HL-60 (cell line): Measurements from ENCODE around the gene ATP6V1F.
A peak's percentile ranks its signal among the peaks of the same experiment; 100 is the strongest.

Experiments
- DNase-seq, 2 experiments: peaks; one replicate each; pipeline ENCODE4 v3.0.0-alpha.2; 2010 to 2020; ENCODE audit warnings: low read depth in 1 of 2, low spot score in 1 of 2
- H3K27ac ChIP-seq: fragments of 250-450 bp; sonication (Bioruptor Pico); replicated peaks from 2 replicates; pipeline ENCODE4 v1.5.1; 2020; ENCODE audit warnings: mild to moderate bottlenecking, moderate library complexity
- H3K27me3 ChIP-seq: fragments of 250-450 bp; sonication (Bioruptor Pico); 2 replicates; pipeline ENCODE4 v1.5.1; 2021; ENCODE audit warnings: mild to moderate bottlenecking, moderate library complexity; ENCODE audit not compliant: insufficient read depth, poor library complexity, severe bottlenecking
- H3K4me3 ChIP-seq: replicated peaks from 2 replicates; pipeline ENCODE4 v1.5.1; 2011; ENCODE audit warnings: mild to moderate bottlenecking, control low read depth, low read length; ENCODE audit not compliant: insufficient read depth
- CTCF ChIP-seq: IDR thresholded peaks from one replicate; pipeline ENCODE4 v1.5.1; 2011; ENCODE audit warnings: low read length, control low read depth, inconsistent platforms; ENCODE audit not compliant: insufficient read depth
- GABPA ChIP-seq: IDR thresholded peaks from 2 replicates; pipeline ENCODE4 v1.6.1; 2012; ENCODE audit warnings: low read depth
- POLR2AphosphoS5 ChIP-seq: IDR thresholded peaks from 2 replicates; pipeline ENCODE4 v1.6.1; 2012; ENCODE audit warnings: low read depth
- REST ChIP-seq: IDR thresholded peaks from 2 replicates; pipeline ENCODE4 v1.6.1; 2012; ENCODE audit warnings: low read depth; ENCODE audit not compliant: insufficient replicate concordance
- SPI1 ChIP-seq: IDR thresholded peaks from 2 replicates; pipeline ENCODE4 v1.6.1; 2012; ENCODE audit warnings: low read depth, mild to moderate bottlenecking, borderline replicate concordance

The ATP6V1F gene

GRCh38 chr7:128904381-128905197 lies 41.9 kb downstream of the ATP6V1F start:
- H3K4me3 ChIP-seq = no peak overlapping the region
- TF ChIP-seq REST (no peak), CTCF (peak; percentile 57)
- H3K27me3 ChIP-seq = peaks cover 2% of the 10 kb centered on the region
- no peak overlapping the region for H3K27ac ChIP-seq
- peak in 1 of 2 experiments; percentile 49 for DNase-seq

GRCh38 chr7:128906001-128906765 lies 43.5 kb downstream of the ATP6V1F start:
- peaks cover 4% of the 10 kb centered on the region for H3K27me3 ChIP-seq
- DNase-seq = no peak
- no peak overlapping the region for H3K27ac ChIP-seq
- H3K4me3 ChIP-seq = no peak overlapping the region
- TF ChIP-seq SPI1 (no peak), GABPA (no peak), POLR2AphosphoS5 (no peak), CTCF (no peak), REST (no peak)

- no peak for DNase-seq
- TF ChIP-seq REST (no peak), SPI1 (no peak), POLR2AphosphoS5 (no peak), CTCF (no peak), GABPA (no peak)
- H3K27me3 ChIP-seq = peaks cover 4% of the 10 kb centered on the region
- H3K27ac ChIP-seq = no peak overlapping the region
- no peak overlapping the region for H3K4me3 ChIP-seq
Measured at GRCh38 chr7:128906766-128907559, 44.3 kb downstream of the ATP6V1F start.
